Thyroid gland (tissue), 4 donors: ENCODE measurements around the gene TNNT2.

ENCODE experiments used
- CTCF ChIP-seq, 6 experiments: fragments of 200-600 bp in 3 of 6; fragments of 450-650 bp in 3 of 6; sonication (generic) in 3 of 6; IDR thresholded peaks; one replicate each; pipeline ENCODE4 v1.5.1; 2016 to 2019; ENCODE audit warnings: antibody characterized with exemption in 6 of 6, mild to moderate bottlenecking in 2 of 6, inconsistent platforms in 1 of 6, moderate library complexity in 1 of 6
- POLR2A ChIP-seq, 2 donors: fragments of 450-650 bp; IDR thresholded peaks; one replicate each; pipeline ENCODE4 v1.6.1; 2017; ENCODE audit warnings: antibody characterized with exemption in 2 of 2, mild to moderate bottlenecking in 2 of 2, moderate library complexity in 1 of 2

DNA sequence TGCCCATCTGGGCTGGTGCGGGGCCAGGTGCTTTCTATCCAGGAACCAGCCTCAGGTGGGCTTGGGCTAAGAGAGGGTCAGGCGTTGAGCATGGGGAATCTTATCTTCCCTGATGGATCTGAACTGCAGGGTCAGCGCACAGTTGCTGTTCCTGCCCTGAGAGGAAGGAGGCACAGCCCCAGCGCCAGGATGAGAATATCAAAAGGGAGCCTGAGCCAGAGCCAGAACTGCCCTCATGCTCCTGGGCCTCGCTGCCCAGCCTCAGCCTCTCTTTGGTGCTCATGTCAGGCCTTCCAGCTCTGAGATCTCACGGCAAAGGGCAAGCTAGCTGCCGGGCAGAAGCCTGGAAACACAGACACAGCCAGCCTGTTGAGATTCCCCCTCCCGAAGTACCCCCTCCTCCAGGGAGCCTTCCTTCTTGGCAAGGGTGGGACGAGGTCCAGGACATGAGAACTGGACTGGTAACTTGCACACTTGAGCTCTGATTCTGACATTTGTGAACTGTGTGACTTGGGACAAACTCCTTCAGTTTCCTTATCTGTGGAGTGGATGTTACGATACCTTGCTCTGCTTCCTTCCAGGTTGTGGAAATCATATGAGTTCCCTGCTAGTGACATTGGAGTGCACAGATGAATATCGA lies 22.9 kb upstream of the TNNT2 start:
- TF ChIP-seq CTCF (IDR thresholded peaks at IDR 0.05): no peak
- no peak for TF ChIP-seq POLR2A (IDR thresholded peaks at IDR 0.05)
